HG03460 (cell line): ENCODE results near the gene DNAJA4.

Experiments
- ATAC-seq: cut with Tn5 transposase; IDR thresholded peaks from one replicate; pipeline ENCODE4 v1.9.1; 2021; ENCODE audit not compliant: unreplicated experiment

Gene DNAJA4

GRCh38 chr15:78313383-78313782, 49.0 kb downstream of the DNAJA4 start:
- no peak for ATAC-seq

- no peak for ATAC-seq
Observed at GRCh38 chr15:78314181-78314581, 49.8 kb downstream of the DNAJA4 start.

- ATAC-seq, result no peak
Observed at GRCh38 chr15:78315686-78316282, 51.4 kb downstream of the DNAJA4 start.

GRCh38 chr15:78316283-78317083, 52.1 kb downstream of the DNAJA4 start:
- no peak for ATAC-seq

GRCh38 chr15:78317145-78317836, 52.9 kb downstream of the DNAJA4 start:
- no peak for ATAC-seq

- no peak for ATAC-seq
Observed at GRCh38 chr15:78319588-78319987, 55.2 kb downstream of the DNAJA4 start.

- ATAC-seq, result no peak
Observed at GRCh38 chr15:78320183-78320582, 55.8 kb downstream of the DNAJA4 start.

- no peak for ATAC-seq
Observed at GRCh38 chr15:78321041-78321570, 56.7 kb downstream of the DNAJA4 start.

- ATAC-seq, result no peak
Observed at GRCh38 chr15:78321786-78322185, 57.4 kb downstream of the DNAJA4 start.

GRCh38 chr15:78322243-78322642, 57.9 kb downstream of the DNAJA4 start:
- ATAC-seq, result no peak

GRCh38 chr15:78322724-78323521, 58.6 kb downstream of the DNAJA4 start:
- no peak for ATAC-seq

- no peak for ATAC-seq
Observed at GRCh38 chr15:78323693-78324092, 59.3 kb downstream of the DNAJA4 start.

GRCh38 chr15:78324144-78324543, 59.8 kb downstream of the DNAJA4 start:
- ATAC-seq, result no peak

GRCh38 chr15:78325092-78325843, 60.9 kb downstream of the DNAJA4 start:
- no peak for ATAC-seq

GRCh38 chr15:78327466-78327865, 63.1 kb downstream of the DNAJA4 start:
- no peak for ATAC-seq

GRCh38 chr15:78329625-78330024, 65.3 kb downstream of the DNAJA4 start:
- no peak for ATAC-seq
